Loucy (cell line): Measurements from ENCODE around the gene RAD51B.
A peak's percentile ranks its signal among the peaks of the same experiment; 100 is the strongest.

Source experiments
- H2AFZ ChIP-seq: fragments of 200-600 bp; sonication (generic); 2 replicates; pipeline ENCODE4 v1.6.0; 2016; ENCODE audit warnings: antibody characterized with exemption, mild to moderate bottlenecking, low read length, moderate library complexity
- H3F3A ChIP-seq: fragments of 200-600 bp; 2 replicates; pipeline ENCODE4 v1.6.0; 2016; ENCODE audit warnings: antibody characterized with exemption, low read depth, mild to moderate bottlenecking
- H3K27me3 ChIP-seq: fragments of 200-600 bp; sonication (generic); 2 replicates; pipeline ENCODE4 v1.6.1; 2014; ENCODE audit warnings: low read length, mild to moderate bottlenecking; ENCODE audit not compliant: insufficient read depth, poor library complexity, severe bottlenecking
- H3K36me3 ChIP-seq: fragments of 200-600 bp; sonication (generic); 2 replicates; pipeline ENCODE4 v1.6.1; 2016; ENCODE audit warnings: low read length; ENCODE audit not compliant: insufficient read depth
- H3K4me1 ChIP-seq: fragments of 200-600 bp; sonication (generic); 2 replicates; pipeline ENCODE4 v1.5.1; 2014; ENCODE audit warnings: low read length, mild to moderate bottlenecking; ENCODE audit not compliant: insufficient read depth, poor library complexity, severe bottlenecking
- H3K4me2 ChIP-seq: fragments of 200-600 bp; sonication (generic); 2 replicates; pipeline ENCODE4 v1.6.0; 2014; ENCODE audit warnings: antibody characterized with exemption, low read length, low read depth, mild to moderate bottlenecking; ENCODE audit not compliant: poor library complexity, severe bottlenecking
- H3K4me3 ChIP-seq: fragments of 200-600 bp; sonication (generic); 2 replicates; pipeline ENCODE4 v1.5.1; 2014; ENCODE audit warnings: low read length, mild to moderate bottlenecking, mixed read lengths; ENCODE audit not compliant: poor library complexity, severe bottlenecking
- H3K79me2 ChIP-seq: fragments of 200-600 bp; sonication (generic); 2 replicates; pipeline ENCODE4 v1.6.1; 2014; ENCODE audit warnings: low read length; ENCODE audit not compliant: insufficient read depth
- H3K9ac ChIP-seq: fragments of 200-600 bp; sonication (generic); 2 replicates; pipeline ENCODE4 v1.6.0; 2014; ENCODE audit warnings: mild to moderate bottlenecking, low read depth, low read length, moderate library complexity; ENCODE audit not compliant: poor library complexity, severe bottlenecking
- H3K9me2 ChIP-seq: fragments of 200-600 bp; sonication (generic); replicated peaks from 2 replicates; pipeline ENCODE4 v1.6.1; 2016; ENCODE audit warnings: low read depth, low read length, mixed read lengths
- H3K9me3 ChIP-seq: fragments of 200-600 bp; sonication (generic); 2 replicates; pipeline ENCODE4 v1.6.1; 2014; ENCODE audit warnings: mild to moderate bottlenecking, antibody characterized with exemption, low read length, low read depth; ENCODE audit not compliant: insufficient read depth
- H4K20me1 ChIP-seq: fragments of 200-600 bp; sonication (generic); 2 replicates; pipeline ENCODE4 v1.6.0; 2014; ENCODE audit warnings: antibody characterized with exemption, low read length, mild to moderate bottlenecking; ENCODE audit not compliant: insufficient read depth, poor library complexity, severe bottlenecking
- CTCF ChIP-seq: fragments of 200-600 bp; sonication (generic); conservative IDR thresholded peaks from 2 replicates; pipeline ENCODE4 v1.5.1; 2014; ENCODE audit warnings: mild to moderate bottlenecking, antibody characterized with exemption, low read length
- EZH2phosphoT487 ChIP-seq: fragments of 200-600 bp; IDR thresholded peaks from 2 replicates; pipeline ENCODE4 v1.6.1; 2018; ENCODE audit warnings: antibody characterized with exemption, mild to moderate bottlenecking, moderate library complexity, borderline replicate concordance

RAD51B gene

GRCh38 chr14:68756734-68757133 lies 937.2 kb downstream of the RAD51B start:
- H3K9ac ChIP-seq, result peak overlapping the region; percentile 34

GRCh38 chr14:68757618-68758081 lies 938.1 kb downstream of the RAD51B start:
- Histone ChIP-seq H3K9ac (peak overlapping the region; percentile 34), H3K9me3 (no peaks in the 10 kb centered on the region), H3K4me2 (peak overlapping the region; percentile 55), H4K20me1 (no peaks in the 10 kb centered on the region), H3K4me3 (peak overlapping the region; percentile 43), H3K79me2 (no peaks in the 10 kb centered on the region), H2AFZ (peak overlapping the region; percentile 15; the same call in 1 of the 2 replicates), H3F3A (no peaks in the 10 kb centered on the region), H3K27me3 (no peaks in the 10 kb centered on the region), H3K4me1 (peaks cover 52% of the 10 kb centered on the region), H3K36me3 (no peaks in the 10 kb centered on the region), H3K9me2 (no peaks in the 10 kb centered on the region)
- no peak for TF ChIP-seq CTCF

More at GRCh38 chr14:68756734-68757133, 937.2 kb downstream of the RAD51B start:
- Histone ChIP-seq H3K27me3 (no peaks in the 10 kb centered on the region), H3K4me2 (peak overlapping the region; percentile 55), H3F3A (no peaks in the 10 kb centered on the region), H4K20me1 (no peaks in the 10 kb centered on the region), H3K36me3 (no peaks in the 10 kb centered on the region), H3K9me2 (no peaks in the 10 kb centered on the region), H3K79me2 (no peaks in the 10 kb centered on the region), H3K4me1 (peaks cover 52% of the 10 kb centered on the region), H2AFZ (no peak overlapping the region), H3K4me3 (no peak overlapping the region), H3K9me3 (no peaks in the 10 kb centered on the region)
- TF ChIP-seq CTCF, result no peak

- Histone ChIP-seq H2AFZ (no peak overlapping the region), H3K4me1 (peaks cover 52% of the 10 kb centered on the region), H3K27me3 (no peaks in the 10 kb centered on the region), H3K9me2 (no peaks in the 10 kb centered on the region), H3F3A (no peaks in the 10 kb centered on the region), H4K20me1 (no peaks in the 10 kb centered on the region), H3K79me2 (no peaks in the 10 kb centered on the region), H3K36me3 (no peaks in the 10 kb centered on the region), H3K4me2 (peak overlapping the region; percentile 55), H3K4me3 (peak overlapping the region; percentile 43), H3K9ac (peak overlapping the region; percentile 34), H3K9me3 (no peaks in the 10 kb centered on the region)
- TF ChIP-seq EZH2phosphoT487 (no peak), CTCF (no peak)
These were observed 938.7 kb downstream of the RAD51B start for GRCh38 chr14:68758301-68758700.
